ENCODE measurements around the gene PHF20.
"Not testable (repeated sequence)": the region's sequence is repeated elsewhere in the genome, so short reads cannot be mapped to it uniquely, and the experiment has no call there.

Gene PHF20

DNA sequence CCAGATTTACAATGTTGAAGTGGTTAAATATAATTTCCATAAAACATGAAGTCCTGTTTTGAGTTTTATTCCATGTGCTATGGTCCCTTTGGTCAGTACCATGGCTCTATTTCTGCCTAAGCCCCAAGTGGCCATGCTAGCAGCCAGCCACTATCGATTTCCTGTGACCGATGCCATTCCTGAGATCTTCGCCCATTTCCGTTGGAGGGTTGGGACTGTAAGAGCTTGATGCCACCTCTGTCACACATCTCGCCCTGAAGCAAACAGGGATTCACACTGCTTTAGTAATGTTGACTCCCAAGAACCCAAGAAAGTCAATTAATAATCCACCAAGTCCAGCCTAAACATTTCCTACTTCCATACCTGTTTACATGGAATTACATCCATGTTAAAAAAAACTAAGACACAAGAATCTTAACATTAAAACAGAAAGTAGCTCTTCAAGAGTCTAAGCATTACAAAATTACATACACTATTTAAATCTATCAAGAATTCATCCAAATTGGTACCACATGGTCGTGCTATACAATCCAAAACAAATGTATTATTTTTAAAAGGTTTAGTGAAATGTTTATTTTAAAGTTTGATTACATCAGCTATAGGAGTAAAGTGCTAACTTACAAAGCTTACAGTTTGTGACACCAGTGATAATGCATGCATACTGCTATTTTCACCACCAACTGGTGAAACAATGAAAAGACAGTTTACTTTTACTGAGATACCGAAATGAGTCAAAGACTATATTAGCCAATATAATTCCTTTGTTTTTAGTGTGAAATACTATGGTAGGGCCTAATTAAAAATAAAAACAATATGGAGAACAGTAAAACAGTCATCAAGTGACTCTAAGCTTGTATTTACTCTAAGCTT lies 32.3 kb upstream of the PHF20 start:
- peak; percentile 15 for DNase-seq (ENCODE audit: low spot score)

DNA sequence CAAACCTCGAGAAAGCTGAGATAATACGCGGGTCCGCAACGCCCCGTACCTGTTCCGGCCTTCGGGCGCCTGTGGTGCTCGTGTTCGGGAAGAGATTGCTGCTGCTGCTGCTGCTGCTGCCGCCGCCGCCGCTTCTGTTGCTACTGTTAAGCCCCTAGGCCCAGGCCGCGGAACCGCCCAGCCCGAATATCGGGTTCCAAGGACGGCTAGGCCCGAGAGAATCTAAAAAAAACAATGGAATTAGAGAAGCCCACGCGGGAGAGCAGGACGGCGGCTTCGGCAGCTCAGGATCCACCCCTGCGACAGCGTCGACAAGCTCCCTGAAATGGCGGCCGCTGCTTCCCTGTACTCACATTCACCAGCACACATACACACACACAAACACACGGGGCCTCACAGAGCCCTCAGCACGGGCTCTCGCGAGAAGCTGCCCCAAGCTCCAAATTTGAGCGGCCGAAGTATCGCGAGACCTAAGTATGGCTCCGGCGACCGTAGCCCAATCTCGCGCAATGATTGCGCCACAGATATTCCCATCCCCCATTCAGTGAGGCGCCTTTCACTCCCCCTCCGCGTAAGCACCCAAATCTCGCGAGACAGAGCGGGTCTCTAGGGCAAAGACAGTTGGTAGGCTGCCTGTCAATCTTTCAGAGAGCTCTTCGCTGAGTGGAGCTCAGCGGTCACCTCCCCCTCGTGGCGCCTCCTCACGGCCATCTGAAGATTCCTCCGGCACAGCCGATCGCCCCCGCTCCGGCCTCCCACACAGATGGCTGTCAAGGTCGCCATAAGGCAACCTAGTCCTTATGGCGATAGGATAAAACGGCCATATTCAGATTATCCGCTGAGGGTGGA lies 29.7 kb upstream of the PHF20 start, which contains the start of gene RBM39:
Gene RBM39, minus strand, starts transcription at position 369 of the 849 bp plus-strand sequence. CDS start 1,386 bp downstream, outside the sequence.
- peak; percentile 100 for DNase-seq (ENCODE audit: low spot score)

- peak; percentile 36 for DNase-seq (ENCODE audit: low spot score)
These were observed 28.9 kb upstream of the PHF20 start for GRCh38 chr20:35742741-35743523.

GRCh38 chr20:35743693-35744491 lies 27.9 kb upstream of the PHF20 start:
- DNase-seq (ENCODE audit: low spot score): peak; percentile 23

- DNase-seq (ENCODE audit: low spot score): not testable (repeated sequence)
These were observed 27.3 kb upstream of the PHF20 start for GRCh38 chr20:35744492-35744841.

- DNase-seq (ENCODE audit: low spot score): no peak
These were observed 21.2 kb upstream of the PHF20 start for GRCh38 chr20:35750611-35751010.

DNA sequence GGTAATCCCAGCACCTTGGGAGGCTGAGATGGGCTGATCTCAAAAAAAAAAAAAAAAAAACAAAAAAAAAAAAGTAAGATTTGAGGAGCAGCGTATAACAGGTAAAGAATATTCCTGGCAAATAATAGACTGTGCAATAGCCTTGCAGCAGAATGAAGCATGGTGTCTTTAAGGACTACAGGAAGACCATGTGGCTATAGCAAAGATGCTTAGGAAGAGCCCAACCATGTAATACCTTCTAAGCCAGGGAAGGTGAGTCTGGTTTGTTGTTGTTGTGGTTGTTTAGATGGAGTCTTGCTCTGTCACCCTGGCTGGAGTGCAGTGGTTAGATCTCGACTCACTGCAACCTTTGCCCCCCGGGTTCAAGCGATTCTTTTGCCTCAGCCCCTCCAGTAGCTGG lies 15.4 kb upstream of the PHF20 start:
- no peak for DNase-seq (ENCODE audit: low spot score)

- DNase-seq (ENCODE audit: low spot score): no peak
These were observed 14.6 kb upstream of the PHF20 start for GRCh38 chr20:35757098-35757705.

DNA sequence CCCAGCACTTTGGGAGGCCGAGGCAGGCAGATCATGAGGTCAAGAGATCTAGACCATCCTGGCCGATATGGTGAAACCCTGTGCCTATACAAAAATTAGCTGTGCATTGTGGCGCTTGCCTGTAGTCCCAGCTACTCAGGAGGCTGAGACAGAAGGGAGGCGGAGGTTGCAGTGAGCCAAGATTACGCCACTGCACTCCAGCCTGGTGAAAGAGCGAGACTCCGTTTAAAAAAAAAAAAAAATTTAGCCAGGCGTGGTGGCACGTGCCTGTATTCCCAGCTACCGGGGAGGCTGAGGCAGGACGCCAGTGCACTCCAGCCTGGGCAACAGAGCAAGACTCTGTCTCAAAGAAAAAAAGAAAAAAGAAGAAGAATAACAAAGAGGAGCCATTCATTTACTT lies 10.3 kb upstream of the PHF20 start:
- not testable (repeated sequence) for DNase-seq (ENCODE audit: low spot score)

GRCh38 chr20:35762461-35762860 lies 9.4 kb upstream of the PHF20 start:
- no peak for DNase-seq (ENCODE audit: low spot score)

GRCh38 chr20:35764936-35765335 lies 6.9 kb upstream of the PHF20 start:
- not testable (repeated sequence) for DNase-seq (ENCODE audit: low spot score)

DNA sequence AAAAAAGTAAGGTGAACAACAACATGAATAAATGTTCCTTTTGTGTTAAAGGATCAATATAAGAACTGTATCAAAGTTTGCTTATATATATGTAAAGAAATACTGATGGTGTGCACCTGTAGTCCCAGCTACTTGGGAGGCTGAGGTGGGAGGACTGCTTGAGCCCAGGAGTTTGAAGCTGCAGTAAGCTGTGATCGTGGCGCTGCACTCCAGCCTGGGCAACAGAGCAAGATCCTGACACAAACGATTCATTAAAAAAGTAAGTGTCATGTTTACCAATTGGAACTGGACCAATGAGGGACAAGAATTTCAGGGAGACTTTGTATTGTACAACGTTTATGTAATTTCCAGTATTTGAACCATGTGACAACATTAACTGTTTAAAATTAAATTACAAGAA lies 5.0 kb upstream of the PHF20 start:
- no peak for DNase-seq (ENCODE audit: low spot score)

- peak; percentile 82 for DNase-seq (ENCODE audit: low spot score)
These were observed 3.9 kb upstream of the PHF20 start for GRCh38 chr20:35767683-35768481.

GRCh38 chr20:35768731-35769664 lies 2.8 kb upstream of the PHF20 start:
- DNase-seq (ENCODE audit: low spot score): peak; percentile 19

GRCh38 chr20:35771367-35771688 lies 487 bp upstream of the PHF20 start:
- DNase-seq (ENCODE audit: low spot score): no peak

DNA sequence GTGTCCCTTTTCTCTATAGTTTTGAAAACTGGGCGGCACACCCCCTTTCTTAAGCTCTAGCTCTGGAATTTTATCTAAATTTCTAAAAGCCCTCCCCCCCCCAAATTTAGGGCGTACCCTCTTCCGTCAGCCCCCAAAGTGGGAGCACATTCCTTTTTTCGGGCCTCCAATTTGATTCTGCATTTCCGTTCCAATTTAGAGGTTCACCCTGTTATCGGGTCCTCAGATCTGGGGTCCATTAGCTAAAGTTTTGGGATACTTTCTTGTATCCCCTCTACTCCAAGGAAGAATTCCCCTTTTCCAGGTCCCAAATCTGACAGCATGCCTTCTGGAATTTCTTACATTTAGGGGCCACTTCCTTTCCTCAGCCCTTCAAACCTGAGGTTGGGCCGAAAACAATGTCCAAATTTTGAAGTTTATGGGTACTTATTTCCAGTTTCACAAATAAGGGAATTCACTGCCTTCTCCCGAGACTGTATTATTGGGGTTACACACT lies 796 bp downstream of the PHF20 start:
- DNase-seq (ENCODE audit: low spot score): no peak

DNA sequence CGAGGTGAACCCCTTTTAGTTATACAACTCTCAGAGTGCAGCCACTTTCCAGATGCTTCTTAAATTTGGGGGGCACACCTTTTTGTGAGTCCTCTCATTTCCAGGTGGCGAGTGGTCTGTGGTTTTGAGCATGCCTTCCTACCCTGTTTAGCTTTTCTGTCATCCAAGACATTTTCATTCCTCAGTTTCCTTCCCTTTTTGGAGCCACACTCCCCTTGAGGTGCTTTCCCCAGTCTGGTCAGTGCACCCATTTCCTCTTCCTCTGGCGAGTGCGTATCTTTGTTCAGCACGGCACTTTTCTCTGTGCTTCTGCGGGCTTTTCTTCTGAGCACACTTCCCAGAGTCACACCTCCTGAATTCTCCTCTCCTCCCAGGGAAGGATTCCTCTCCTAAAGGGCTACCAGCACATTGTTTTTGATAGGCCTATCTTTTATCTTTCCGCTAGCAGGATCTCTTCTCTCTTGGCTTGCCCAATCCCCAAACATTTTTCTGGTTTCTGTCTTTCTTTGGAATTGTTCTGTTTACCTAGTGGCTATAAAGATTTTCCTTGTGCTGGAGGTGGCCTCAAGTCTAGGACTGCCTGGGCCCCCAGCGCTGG lies 1.4 kb downstream of the PHF20 start:
- peak; percentile 46 for DNase-seq (ENCODE audit: low spot score)

GRCh38 chr20:35774391-35774790 lies 2.6 kb downstream of the PHF20 start:
- DNase-seq (ENCODE audit: low spot score): no peak
